ENCODE data around the gene OR13C9.
"Not testable (repeated sequence)": the region's sequence is repeated elsewhere in the genome, so short reads cannot be mapped to it uniquely, and the experiment has no call there.

Gene OR13C9, protein sequence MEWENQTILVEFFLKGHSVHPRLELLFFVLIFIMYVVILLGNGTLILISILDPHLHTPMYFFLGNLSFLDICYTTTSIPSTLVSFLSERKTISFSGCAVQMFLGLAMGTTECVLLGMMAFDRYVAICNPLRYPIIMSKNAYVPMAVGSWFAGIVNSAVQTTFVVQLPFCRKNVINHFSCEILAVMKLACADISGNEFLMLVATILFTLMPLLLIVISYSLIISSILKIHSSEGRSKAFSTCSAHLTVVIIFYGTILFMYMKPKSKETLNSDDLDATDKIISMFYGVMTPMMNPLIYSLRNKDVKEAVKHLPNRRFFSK

GRCh38 chr9:104618104-104618503, at the start of gene OR13C9:
OR13C9 (minus strand) TSS chr9:104618204; CDS start chr9:104618204, 0 bp downstream.
- DNase-seq (ENCODE audit: low read depth in 3 of 3), result no peak

DNA sequence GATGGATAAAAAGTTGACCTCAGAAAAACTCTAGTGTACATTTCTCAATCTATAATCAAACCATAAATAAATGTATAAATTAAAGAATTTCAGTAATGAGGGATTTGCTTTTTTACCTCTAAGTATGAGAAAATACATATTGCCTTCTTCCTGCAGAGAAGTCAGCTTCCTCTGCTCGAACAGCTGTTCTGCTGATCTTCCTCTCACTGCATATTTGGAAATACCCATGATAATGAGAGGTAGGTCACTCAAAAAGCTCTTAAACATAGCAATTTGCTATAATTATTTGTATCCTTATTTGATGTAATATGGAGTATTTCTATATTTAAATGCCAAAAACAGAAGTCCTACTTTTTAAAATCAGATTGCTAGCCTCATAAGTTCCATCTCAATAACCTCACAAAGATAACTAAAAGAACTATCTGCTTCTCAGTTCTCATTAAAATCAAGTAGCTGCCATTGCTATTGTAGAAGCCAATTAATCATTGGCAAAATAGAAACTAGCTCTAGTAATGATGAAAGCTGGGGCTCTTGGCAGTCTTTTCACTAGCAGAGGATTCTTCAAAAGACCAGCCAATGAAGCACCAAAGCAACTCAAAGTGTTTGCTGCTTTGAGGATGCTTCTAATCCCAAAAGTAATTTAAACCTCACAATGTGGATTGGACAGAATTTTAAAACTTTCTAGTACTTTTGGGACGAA, 40.6 kb upstream of the OR13C9 start:
- DNase-seq (ENCODE audit: low read depth in 3 of 3), result no peak

DNA sequence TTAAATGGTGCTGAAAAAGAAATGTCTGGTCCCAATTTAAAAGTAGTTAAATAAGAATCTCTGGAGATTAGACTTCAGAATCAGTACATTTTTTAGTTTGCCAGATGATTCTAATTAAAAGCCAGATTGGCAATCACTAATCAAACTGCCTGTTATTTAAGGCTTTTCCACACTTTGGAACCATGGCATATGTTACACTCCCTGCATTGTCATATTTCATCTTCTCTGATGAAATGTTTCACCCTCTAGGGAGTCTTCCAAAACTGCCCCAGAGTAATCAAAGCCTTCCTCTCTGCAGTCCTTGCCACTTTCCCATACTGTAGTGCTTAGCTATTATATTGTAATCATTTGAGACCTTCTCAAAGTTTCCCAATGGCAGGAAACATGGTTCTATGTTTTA, 17.5 kb upstream of the OR13C9 start:
- no peak for DNase-seq (ENCODE audit: low read depth in 3 of 3)

DNA sequence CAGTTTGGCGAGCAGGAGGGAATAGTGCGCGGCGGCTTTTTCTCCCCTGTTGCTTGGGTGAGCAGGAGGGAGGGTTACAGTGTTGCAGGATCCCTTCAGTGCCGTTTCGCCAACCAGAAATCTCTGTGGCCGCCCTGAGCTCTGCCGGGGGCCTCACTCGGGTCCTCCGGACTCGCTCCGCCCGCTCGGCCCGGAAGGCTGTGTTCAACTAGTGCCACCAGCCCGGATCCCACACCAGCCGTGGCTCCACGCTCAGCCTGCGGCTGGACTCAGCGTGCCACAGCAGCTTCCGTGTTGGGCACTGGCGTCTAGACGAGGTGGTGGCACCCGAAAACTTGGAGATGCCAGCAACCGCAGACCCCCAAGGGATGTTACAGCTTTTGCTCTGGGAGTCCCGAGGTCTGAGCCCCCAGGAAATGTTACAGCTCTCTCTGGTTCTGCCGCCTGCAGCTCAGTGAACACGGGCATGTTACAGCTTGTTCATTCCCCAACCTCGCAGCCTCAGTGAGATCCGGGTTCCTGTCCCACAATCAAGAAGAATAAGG, 16.0 kb upstream of the OR13C9 start:
- DNase-seq (ENCODE audit: low read depth in 3 of 3), result no peak

DNA sequence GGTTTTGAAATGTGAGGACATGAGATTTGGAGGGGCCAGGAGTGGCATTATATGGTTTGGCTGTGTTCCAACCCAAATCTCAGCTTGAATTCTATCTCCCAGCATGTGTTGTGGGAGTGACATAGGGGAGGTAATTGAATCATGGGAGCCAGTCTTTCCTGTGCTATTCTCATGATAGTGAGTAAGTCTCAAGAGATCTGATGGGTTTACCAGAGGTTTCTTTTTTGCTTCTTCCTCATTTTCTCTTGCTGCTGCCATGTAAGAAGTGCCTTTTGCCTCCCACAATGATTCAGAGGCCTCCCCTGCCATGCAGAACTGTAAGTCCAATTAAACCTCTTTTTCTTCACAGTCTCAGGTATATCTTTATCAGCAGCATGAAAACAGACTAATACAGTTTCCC, 8.0 kb upstream of the OR13C9 start:
- DNase-seq (ENCODE audit: low read depth in 3 of 3), result not testable (repeated sequence)

DNA sequence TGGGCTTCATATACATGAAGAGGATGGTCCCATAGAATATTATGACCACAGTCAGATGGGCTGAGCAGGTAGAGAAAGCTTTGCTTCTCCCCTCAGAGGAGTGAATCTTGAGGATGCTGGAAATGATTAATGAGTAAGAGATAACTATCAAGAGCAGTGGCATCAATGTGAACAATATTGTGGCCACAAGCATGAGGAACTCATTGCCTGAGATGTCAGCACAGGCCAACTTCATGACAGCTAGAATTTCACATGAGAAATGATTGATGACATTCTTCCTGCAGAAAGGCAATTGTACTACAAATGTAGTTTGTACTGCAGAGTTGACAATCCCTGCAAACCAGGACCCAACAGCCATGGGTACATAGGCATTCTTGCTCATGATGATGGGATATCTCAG, 586 bp downstream of the OR13C9 start:
- DNase-seq (ENCODE audit: low read depth in 3 of 3), result no peak

DNA sequence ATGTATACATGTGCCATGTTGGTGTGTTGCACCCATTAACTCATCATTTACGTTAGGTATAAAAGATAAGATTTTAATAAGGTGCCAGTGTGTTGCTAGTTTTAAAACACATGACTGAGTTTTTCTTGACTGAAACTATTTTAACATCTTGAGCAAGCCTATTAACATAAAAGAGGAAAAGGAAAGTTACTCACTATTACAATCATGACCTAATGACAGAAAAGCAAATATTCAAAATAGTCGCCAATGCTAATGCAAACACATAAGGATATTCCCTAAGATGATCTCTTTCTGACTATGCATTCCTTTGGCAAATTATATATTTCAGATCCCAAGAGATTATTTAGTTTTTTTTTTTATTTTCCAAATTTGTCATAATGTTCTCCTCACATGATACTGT, 6.8 kb downstream of the OR13C9 start:
- DNase-seq (ENCODE audit: low read depth in 3 of 3), result no peak

DNA sequence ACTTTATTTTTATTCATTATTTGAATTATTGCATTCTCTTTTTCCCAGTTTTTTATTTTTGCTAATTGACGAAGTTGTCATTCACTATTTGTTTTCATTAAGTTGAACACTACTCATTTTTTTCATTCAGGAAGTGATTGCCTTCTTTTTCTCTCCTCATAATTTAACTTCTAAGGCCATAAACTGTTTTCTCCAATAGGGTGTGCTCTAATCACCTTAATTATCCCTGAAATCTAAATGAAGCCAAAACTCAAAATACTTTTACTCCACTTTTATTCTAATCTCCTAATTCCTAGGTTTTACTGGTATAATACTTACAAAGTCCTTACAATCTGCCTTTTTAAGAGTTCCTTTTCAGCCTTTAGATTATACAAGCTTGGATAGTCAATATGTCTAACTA, 9.7 kb downstream of the OR13C9 start:
- no peak for DNase-seq (ENCODE audit: low read depth in 3 of 3)

DNA sequence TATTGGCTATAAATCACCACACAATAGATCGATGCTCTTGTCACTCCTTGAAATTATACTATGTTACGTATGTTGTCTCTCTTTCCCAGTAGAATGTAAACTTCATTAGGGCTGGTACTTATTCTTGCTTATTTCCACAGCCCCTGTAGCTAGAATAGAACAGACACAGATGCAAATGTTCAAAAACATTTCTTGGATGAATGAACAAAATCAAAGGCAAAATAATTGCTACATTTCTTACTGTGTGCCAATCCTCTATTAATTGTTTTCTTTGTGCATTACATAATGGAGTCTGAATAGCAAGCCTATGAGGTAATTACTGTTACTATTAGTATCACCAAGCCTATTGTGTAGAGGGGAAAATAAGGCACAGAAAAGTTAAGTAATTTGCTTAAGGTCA, 11.9 kb downstream of the OR13C9 start:
- no peak for DNase-seq (ENCODE audit: low read depth in 3 of 3)

GRCh38 chr9:104605527-104605926, 12.5 kb downstream of the OR13C9 start, which contains the start of gene OR13C2:
OR13C2 (minus strand) TSS chr9:104605627; CDS start chr9:104605627, 0 bp downstream.
- not testable (repeated sequence) for DNase-seq (ENCODE audit: low read depth in 3 of 3)

GRCh38 chr9:104604801-104605200, 13.2 kb downstream of the OR13C9 start:
- no peak for DNase-seq (ENCODE audit: low read depth in 3 of 3)

DNA sequence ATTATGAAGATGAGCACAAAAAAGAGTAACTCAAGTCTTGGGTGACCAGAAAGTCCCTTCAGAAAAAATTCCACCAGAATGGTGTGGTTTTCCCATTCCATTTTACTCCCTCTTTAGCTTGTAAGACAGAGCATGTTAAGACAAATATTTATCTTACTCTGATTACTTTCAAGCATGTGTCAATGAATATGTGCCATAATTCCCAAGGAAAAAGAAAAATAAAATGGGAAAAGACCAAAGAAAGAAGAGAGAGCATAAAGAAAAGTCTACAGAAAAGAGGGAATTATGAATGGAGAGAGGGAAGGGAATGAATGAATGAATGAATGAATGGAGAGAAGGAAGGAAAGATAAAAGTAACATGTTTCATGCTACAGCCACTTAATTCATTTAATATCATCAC, 18.7 kb downstream of the OR13C9 start, which contains the start of gene OR13C5:
Gene OR13C5 (minus strand): TSS at position 101 of the 400 bp plus-strand sequence. CDS start 0 bp downstream, at position 101.
- not testable (repeated sequence) for DNase-seq (ENCODE audit: low read depth in 3 of 3)

DNA sequence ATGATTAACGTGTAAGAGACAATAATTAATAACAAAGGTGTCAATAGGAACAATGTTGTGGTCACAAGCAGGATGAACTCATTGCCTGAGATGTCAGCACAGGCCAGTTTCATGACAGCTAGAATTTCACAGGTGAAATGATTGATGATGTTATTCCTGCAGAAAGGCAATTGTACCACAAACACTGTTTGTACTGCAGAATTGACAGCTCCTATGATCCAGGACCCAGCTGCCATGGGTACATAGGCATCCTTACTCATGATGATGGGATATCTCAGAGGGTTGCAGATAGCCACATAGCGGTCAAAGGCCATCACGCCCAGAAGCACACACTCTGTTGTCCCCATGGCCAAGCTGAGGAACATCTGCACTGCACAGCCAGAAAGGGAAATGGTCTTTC, 19.3 kb downstream of the OR13C9 start:
- not testable (repeated sequence) for DNase-seq (ENCODE audit: low read depth in 3 of 3)

DNA sequence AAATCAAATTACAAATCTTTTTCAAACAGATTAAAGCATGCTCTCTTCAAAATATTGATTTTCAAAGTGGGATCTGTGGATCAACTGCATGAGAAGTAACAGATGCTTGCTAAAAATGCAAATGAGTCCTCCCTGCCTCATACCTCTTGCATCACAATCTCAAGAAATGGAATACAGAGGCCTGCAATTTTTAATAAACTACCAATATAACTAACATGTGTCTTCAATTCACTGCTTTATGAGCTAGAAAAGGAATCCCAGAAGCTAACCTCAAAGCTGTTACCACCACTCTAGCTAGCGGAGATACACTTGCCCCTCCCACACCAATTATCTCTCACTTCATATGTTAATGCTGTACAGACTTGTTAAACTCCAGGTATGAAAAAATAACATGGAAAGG, 28.4 kb downstream of the OR13C9 start:
- no peak for DNase-seq (ENCODE audit: low read depth in 3 of 3)

- no peak for DNase-seq (ENCODE audit: low read depth in 3 of 3)
These were observed 31.4 kb downstream of the OR13C9 start for GRCh38 chr9:104586496-104587180.

GRCh38 chr9:104580562-104580961, 37.4 kb downstream of the OR13C9 start:
- no peak for DNase-seq (ENCODE audit: low read depth in 3 of 3)

- no peak for DNase-seq (ENCODE audit: low read depth in 3 of 3)
These were observed 40.7 kb downstream of the OR13C9 start for GRCh38 chr9:104577263-104577662.

GRCh38 chr9:104575456-104575855, 42.5 kb downstream of the OR13C9 start:
- DNase-seq (ENCODE audit: low read depth in 3 of 3), result no peak

DNA sequence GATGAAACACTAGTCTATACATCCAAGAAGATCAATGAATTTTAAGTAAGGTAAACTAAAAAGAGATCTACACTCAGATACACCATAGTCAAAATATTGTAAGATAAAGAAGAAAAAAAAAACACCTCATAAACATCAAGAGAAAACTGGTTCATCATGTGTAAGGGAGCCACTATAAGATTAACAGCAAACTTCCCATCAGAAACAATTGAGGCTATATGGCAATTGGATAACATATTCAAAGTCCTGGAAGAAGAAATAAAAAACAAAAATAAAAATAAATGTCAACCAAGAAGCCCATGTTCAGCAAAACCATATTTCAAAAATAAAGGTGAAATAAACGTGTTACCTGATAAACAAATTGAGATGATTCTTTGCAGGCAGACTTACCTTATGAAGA, 45.4 kb downstream of the OR13C9 start:
- no peak for DNase-seq (ENCODE audit: low read depth in 3 of 3)

GRCh38 chr9:104568868-104569267, 49.1 kb downstream of the OR13C9 start, which contains the start of gene OR13C8:
OR13C8 (plus strand) TSS chr9:104569168; CDS start chr9:104569168, 0 bp downstream.
- no peak for DNase-seq (ENCODE audit: low read depth in 3 of 3)
